ENCODE measurements around the gene CACNA1H.
"Not testable (repeated sequence)": the region's sequence is repeated elsewhere in the genome, so short reads cannot be mapped to it uniquely, and the experiment has no call there.

DNA sequence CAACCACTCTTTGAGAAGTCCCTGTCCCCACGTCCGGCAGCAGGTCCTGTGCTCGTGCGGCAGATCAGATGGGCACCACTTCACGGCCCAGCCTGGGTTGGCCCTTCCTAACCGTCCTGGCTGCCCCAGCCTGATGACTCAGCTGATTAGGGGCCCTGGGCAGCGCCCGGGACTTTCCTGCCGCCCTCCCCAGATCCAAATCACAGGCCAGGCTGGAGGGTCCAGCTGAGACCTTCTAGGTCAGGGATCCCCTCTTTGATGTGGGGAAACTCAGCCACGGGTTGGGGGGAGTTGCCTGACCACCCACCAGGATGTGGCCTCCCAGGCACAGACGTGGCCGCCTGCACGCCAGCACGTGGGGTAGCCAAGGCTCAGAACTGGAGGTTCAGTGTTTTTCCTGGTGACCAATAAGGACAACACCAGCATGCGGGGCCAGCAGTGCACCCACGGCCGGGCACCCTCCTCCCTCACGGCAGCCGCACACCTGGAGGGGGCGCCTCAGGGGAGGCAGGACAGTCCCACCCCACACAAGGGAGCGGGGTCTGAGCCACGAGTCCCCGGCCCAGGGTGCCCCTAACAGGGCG is 72.9 kb downstream of the CACNA1H start:
- TF ChIP-seq, protein P1, sequence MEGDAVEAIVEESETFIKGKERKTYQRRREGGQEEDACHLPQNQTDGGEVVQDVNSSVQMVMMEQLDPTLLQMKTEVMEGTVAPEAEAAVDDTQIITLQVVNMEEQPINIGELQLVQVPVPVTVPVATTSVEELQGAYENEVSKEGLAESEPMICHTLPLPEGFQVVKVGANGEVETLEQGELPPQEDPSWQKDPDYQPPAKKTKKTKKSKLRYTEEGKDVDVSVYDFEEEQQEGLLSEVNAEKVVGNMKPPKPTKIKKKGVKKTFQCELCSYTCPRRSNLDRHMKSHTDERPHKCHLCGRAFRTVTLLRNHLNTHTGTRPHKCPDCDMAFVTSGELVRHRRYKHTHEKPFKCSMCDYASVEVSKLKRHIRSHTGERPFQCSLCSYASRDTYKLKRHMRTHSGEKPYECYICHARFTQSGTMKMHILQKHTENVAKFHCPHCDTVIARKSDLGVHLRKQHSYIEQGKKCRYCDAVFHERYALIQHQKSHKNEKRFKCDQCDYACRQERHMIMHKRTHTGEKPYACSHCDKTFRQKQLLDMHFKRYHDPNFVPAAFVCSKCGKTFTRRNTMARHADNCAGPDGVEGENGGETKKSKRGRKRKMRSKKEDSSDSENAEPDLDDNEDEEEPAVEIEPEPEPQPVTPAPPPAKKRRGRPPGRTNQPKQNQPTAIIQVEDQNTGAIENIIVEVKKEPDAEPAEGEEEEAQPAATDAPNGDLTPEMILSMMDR (IDR thresholded peaks at IDR 0.05; ENCODE audit: low read depth, low read length), result not testable (repeated sequence)
- not testable (repeated sequence) for TF ChIP-seq EZH2phosphoT487 (IDR thresholded peaks at IDR 0.05; ENCODE audit: low read depth)

Data from OCI-LY3 (cell line).